Natural killer cell (primary cell): ENCODE data around the gene PIGT. TPM values are rescaled to one million over a fixed set of nuclear protein-coding genes. Genes with fewer than 3 reads are reported as not detected.

Experiments used
- ATAC-seq, 3 donors: fragments of 150-1000 bp in 2 of 3; fragments of 200-7000 bp in 1 of 3; cut with Tn5 transposase; 1 replicate in 1 of 3; 2 replicates in 2 of 3; pipeline ENCODE4 v1.10.0; 2021; ENCODE audit warnings: mild to moderate bottlenecking in 2 of 3, moderate library complexity in 2 of 3
- DNase-seq, 2 donors: peaks; one replicate each; pipeline versions ENCODE4 v3.0.0 to v3.0.0-alpha.2; 2013 to 2021; ENCODE audit warnings: mixed read lengths in 1 of 2
- H3K27ac ChIP-seq: one replicate; pipeline ENCODE4 v1.5.1; 2013; ENCODE audit warnings: mild to moderate bottlenecking, low read length
- H3K27me3 ChIP-seq: one replicate; pipeline ENCODE4 v1.6.1; 2013; ENCODE audit warnings: low read length; ENCODE audit not compliant: control insufficient read depth, insufficient read depth
- H3K36me3 ChIP-seq: one replicate; pipeline ENCODE4 v1.6.1; 2013; ENCODE audit warnings: low read length; ENCODE audit not compliant: control insufficient read depth, insufficient read depth
- H3K4me1 ChIP-seq: one replicate; pipeline ENCODE4 v1.6.1; 2013; ENCODE audit warnings: low read length; ENCODE audit not compliant: control insufficient read depth, insufficient read depth
- H3K4me3 ChIP-seq: one replicate; pipeline ENCODE4 v1.5.1; 2013; ENCODE audit warnings: low read length
- H3K9me3 ChIP-seq: one replicate; pipeline ENCODE4 v1.6.1; 2013; ENCODE audit warnings: low read length; ENCODE audit not compliant: control insufficient read depth, insufficient read depth
- H3K27ac Mint-ChIP-seq, 2 donors: one replicate each; pipeline ENCODE4 v1.8.0; 2022; ENCODE audit warnings: mild to moderate bottlenecking in 2 of 2, mixed read lengths in 2 of 2, moderate library complexity in 1 of 2
- H3K27me3 Mint-ChIP-seq, 2 donors: one replicate each; pipeline ENCODE4 v1.8.0; 2022; ENCODE audit warnings: low read depth in 2 of 2, mixed read lengths in 2 of 2
- H3K36me3 Mint-ChIP-seq: one replicate; pipeline ENCODE4 v1.8.0; 2022; ENCODE audit warnings: mixed read lengths
- H3K4me1 Mint-ChIP-seq, 2 donors: one replicate each; pipeline ENCODE4 v1.8.0; 2022; ENCODE audit warnings: mixed read lengths in 2 of 2
- H3K4me3 Mint-ChIP-seq: one replicate; pipeline ENCODE4 v1.8.0; 2022; ENCODE audit warnings: mild to moderate bottlenecking, moderate library complexity, mixed read lengths
- H3K9me3 Mint-ChIP-seq, 2 donors: one replicate each; pipeline ENCODE4 v1.8.0; 2022; ENCODE audit warnings: mixed read lengths in 2 of 2
- CTCF ChIP-seq: fragments of 200-600 bp; IDR thresholded peaks from one replicate; pipeline ENCODE4 v1.8.0; 2022; ENCODE audit warnings: antibody characterized with exemption
- WGBS: methylation state at CpG from one replicate; pipeline ENCODE4 v1.1.7; 2013; ENCODE audit warnings: missing lambda C conversion rate; ENCODE audit not compliant: insufficient coverage; 5-methylcytosine and 5-hydroxymethylcytosine counted together
- intact Hi-C: fragments of 100-400 bp; cut with micrococcal nuclease; formaldehyde crosslinking; loops from one replicate; pipeline ENCODE4 v1.14.2; 2022
- total RNA-seq, 4 donors: library from RNA; stranded (reverse); fragments of 120-200 nt in 1 of 4; gene quantifications; one replicate each; pipeline versions ENCODE4 v1.2.3 to v1.2.4, GENCODE V29; 2013 to 2022

Gene PIGT
- total RNA-seq, 3 donors from 2014 or later (not counting 1 experiment from before 2014, with no cell fraction given) = 173 to 190 (median 187) TPM

DNA sequence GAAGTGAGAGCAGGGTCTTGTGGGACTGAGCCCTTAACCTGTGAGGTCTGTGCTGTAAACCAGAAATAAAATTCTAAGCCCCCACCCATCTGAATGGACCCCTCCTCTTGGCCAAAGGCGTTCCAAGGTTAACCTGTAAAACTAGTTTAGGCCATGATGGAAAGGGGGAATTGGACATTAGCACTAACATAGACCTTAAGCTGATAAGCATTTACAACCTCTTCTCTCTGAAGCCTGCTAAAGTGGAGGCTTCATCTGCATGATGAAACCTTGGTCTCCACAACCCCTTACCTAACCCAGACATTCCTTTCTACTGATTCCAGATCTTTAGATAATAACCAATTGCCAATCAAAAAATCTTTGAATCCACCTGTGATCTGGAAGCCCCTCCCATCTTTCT lies 25.8 kb downstream of the PIGT start:
- H3K36me3 Mint-ChIP-seq = no peaks in the 10 kb centered on the region
- no peak for ATAC-seq
- peaks cover 13 to 18% of the 10 kb centered on the region in 2 donors for H3K4me1 Mint-ChIP-seq
- H3K9me3 ChIP-seq = no peaks in the 10 kb centered on the region
- H3K4me3 Mint-ChIP-seq = no peak overlapping the region
- H3K27ac Mint-ChIP-seq = no peak overlapping the region
- H3K4me3 ChIP-seq = no peak overlapping the region
- no peak overlapping the region for H3K27ac ChIP-seq
- no peak for TF ChIP-seq CTCF
- no peaks in the 10 kb centered on the region for H3K9me3 Mint-ChIP-seq
- peaks cover 3% of the 10 kb centered on the region for H3K27me3 ChIP-seq
- WGBS = 100% methylated on average over 1 of the region's 1 CpG
- peaks cover 11% of the 10 kb centered on the region in 2 donors for H3K27me3 Mint-ChIP-seq
- intact Hi-C loops = no loop called here
- H3K36me3 ChIP-seq = no peaks in the 10 kb centered on the region
- peaks cover 16% of the 10 kb centered on the region for H3K4me1 ChIP-seq
- DNase-seq = no peak

DNA sequence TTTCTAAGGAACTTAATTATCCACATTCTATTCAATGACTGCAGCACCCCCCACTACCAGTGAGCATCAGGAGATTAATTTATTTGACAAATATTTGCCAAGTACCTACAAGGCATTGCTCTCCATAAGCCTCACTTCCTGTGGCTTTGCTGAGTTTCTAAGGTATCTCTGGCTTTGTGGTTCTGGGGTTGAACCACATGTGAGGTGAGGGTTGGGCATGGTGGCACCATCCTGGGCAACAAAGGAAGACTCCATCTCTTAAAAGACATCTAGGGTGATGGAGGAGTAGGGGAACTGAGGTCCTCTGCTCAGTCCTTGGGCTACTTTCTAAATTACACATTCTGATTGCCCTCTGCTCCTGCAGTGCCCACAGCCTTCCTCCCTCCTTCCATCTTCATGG lies 28.1 kb downstream of the PIGT start:
- DNase-seq (peak in 1 of 2 donors; percentile 63), ATAC-seq (peak in 1 of 3 donors; percentile 49)
- intact Hi-C loops = no loop called here
- Mint-ChIP-seq H3K27me3 (peaks cover 11% of the 10 kb centered on the region in 2 donors), H3K27ac (no peak overlapping the region), H3K36me3 (no peaks in the 10 kb centered on the region), H3K4me3 (no peak overlapping the region), H3K9me3 (no peaks in the 10 kb centered on the region), H3K4me1 (peaks cover 13% of the 10 kb centered on the region in 2 donors)
- no peak for TF ChIP-seq CTCF
- peaks cover 10% of the 10 kb centered on the region for H3K4me1 ChIP-seq
- H3K36me3 ChIP-seq = no peaks in the 10 kb centered on the region
- no peaks in the 10 kb centered on the region for H3K9me3 ChIP-seq
- no peak overlapping the region for H3K27ac ChIP-seq
- peaks cover 3% of the 10 kb centered on the region for H3K27me3 ChIP-seq
- H3K4me3 ChIP-seq = no peak overlapping the region

- peak; percentile 47 for TF ChIP-seq CTCF
- no peaks in the 10 kb centered on the region for H3K9me3 ChIP-seq
- H3K4me1 ChIP-seq = peaks cover 10% of the 10 kb centered on the region
- H3K4me3 ChIP-seq = no peak overlapping the region
- intact Hi-C loops = no loop called here
- Mint-ChIP-seq H3K36me3 (no peaks in the 10 kb centered on the region), H3K9me3 (no peaks in the 10 kb centered on the region), H3K27me3 (peaks cover 11% of the 10 kb centered on the region in 2 donors), H3K4me1 (peaks cover 13% of the 10 kb centered on the region in 2 donors), H3K27ac (no peak overlapping the region), H3K4me3 (no peak overlapping the region)
- ATAC-seq (peak; percentile 60 to 68 (median 67)), DNase-seq (peak in 1 of 2 donors; percentile 46)
- H3K27ac ChIP-seq = no peak overlapping the region
- H3K36me3 ChIP-seq = no peaks in the 10 kb centered on the region
- 39% methylated on average over 5 of the region's 7 CpGs for WGBS
- peaks cover 3% of the 10 kb centered on the region for H3K27me3 ChIP-seq
Measured at GRCh38 chr20:45445805-45446562, 30.0 kb downstream of the PIGT start.

GRCh38 chr20:45448270-45448669 lies 32.3 kb downstream of the PIGT start:
- H3K27me3 Mint-ChIP-seq = peaks cover 11 to 13% of the 10 kb centered on the region in 2 donors
- intact Hi-C loops = no loop called here
- no peak for DNase-seq
- Histone ChIP-seq H3K4me3 (no peak overlapping the region), H3K27ac (no peak overlapping the region), H3K27me3 (no peaks in the 10 kb centered on the region), H3K9me3 (no peaks in the 10 kb centered on the region), H3K36me3 (no peaks in the 10 kb centered on the region), H3K4me1 (peaks cover 15% of the 10 kb centered on the region)
- ATAC-seq = peak in 1 of 3 donors; percentile 21
- no peak overlapping the region for H3K27ac Mint-ChIP-seq
- H3K36me3 Mint-ChIP-seq = no peaks in the 10 kb centered on the region
- H3K4me1 Mint-ChIP-seq = peaks cover 13% of the 10 kb centered on the region in 2 donors
- no CpG with 5 or more reads among the region's 6 CpGs for WGBS
- no peak overlapping the region for H3K4me3 Mint-ChIP-seq
- no peak for TF ChIP-seq CTCF
- H3K9me3 Mint-ChIP-seq = no peaks in the 10 kb centered on the region
